Sigmoid colon (tissue), 7 donors: Measurements from ENCODE around the gene CYTH1. TPM values are rescaled to one million over a fixed set of nuclear protein-coding genes. Genes with fewer than 3 reads are reported as not detected.

ENCODE experiments used
- DNase-seq: peaks from one replicate; pipeline ENCODE4 v3.0.0-alpha.2; 2019
- H3K27ac ChIP-seq, 4 donors: fragments of 200-600 bp; sonication (generic); one replicate each; pipeline ENCODE4 v1.5.1; 2016 to 2019; ENCODE audit warnings: mild to moderate bottlenecking in 1 of 4
- H3K27me3 ChIP-seq, 3 donors: fragments of 200-600 bp; sonication (generic); one replicate each; pipeline ENCODE4 v1.5.1; 2019; ENCODE audit warnings: mild to moderate bottlenecking in 1 of 3
- H3K36me3 ChIP-seq, 4 donors: fragments of 200-600 bp; sonication (generic); one replicate each; pipeline ENCODE4 v1.5.1; 2016 to 2019
- H3K4me1 ChIP-seq, 4 donors: fragments of 200-600 bp; sonication (generic); one replicate each; pipeline ENCODE4 v1.5.1; 2017 to 2019
- H3K4me3 ChIP-seq, 4 donors: fragments of 200-600 bp; sonication (generic); one replicate each; pipeline ENCODE4 v1.5.1; 2017 to 2019; ENCODE audit warnings: mild to moderate bottlenecking in 2 of 4, moderate library complexity in 1 of 4
- H3K9me3 ChIP-seq, 4 donors: fragments of 200-600 bp in 3 of 4; sonication (generic) in 3 of 4; one replicate each; pipeline versions ENCODE4 v1.5.1 to v1.6.1; 2013 to 2019
- EP300 ChIP-seq, 4 donors: sonication (generic); formaldehyde crosslinking; IDR thresholded peaks; one replicate each; pipeline ENCODE4 v1.6.1; 2017; ENCODE audit warnings: antibody characterized with exemption in 4 of 4
- POLR2A ChIP-seq, 2 donors: fragments of 450-650 bp; IDR thresholded peaks; one replicate each; pipeline ENCODE4 v1.6.1; 2016; ENCODE audit warnings: antibody characterized with exemption in 2 of 2, mild to moderate bottlenecking in 2 of 2, moderate library complexity in 2 of 2
- POLR2AphosphoS5 ChIP-seq, 4 donors: sonication (generic); formaldehyde crosslinking; IDR thresholded peaks; one replicate each; pipeline ENCODE4 v1.6.1; 2017; ENCODE audit warnings: antibody characterized with exemption in 4 of 4
- WGBS, 2 donors: extraction: QIAGEN DNeasy Blood & Tissue Kit; methylation state at CpG; one replicate each; pipeline ENCODE4 v1.1.7; 2013; 5-methylcytosine and 5-hydroxymethylcytosine counted together
- intact Hi-C: fragments of 100-400 bp; cut with DNase I; formaldehyde crosslinking; loops from one replicate; pipeline ENCODE4 v1.15.1; 2023
- polyA plus RNA-seq, 3 donors: library from polyadenylated mRNA; stranded (reverse); fragments of 200-250 nt; gene quantifications; one replicate each; pipeline ENCODE4 v1.2.3, GENCODE V29; 2013
- small RNA-seq, 3 donors: library from RNA; depleted of rRNA; stranded (forward); fragments of <200 nt; gene quantifications; one replicate each; pipeline ENCODE3, GENCODE V24; 2016
- total RNA-seq, 4 donors: library from RNA; depleted of rRNA; stranded (reverse); fragments of >200 nt; gene quantifications; one replicate each; pipeline ENCODE4 v1.1.0, GENCODE V29; 2016
- TF ChIP-seq, protein P1 (sequence below), 4 experiments: fragments of 450-650 bp in 3 of 4; fragments of 200-600 bp in 1 of 4; IDR thresholded peaks; one replicate each; pipeline ENCODE4 v1.5.1; 2016 to 2019; ENCODE audit warnings: antibody characterized with exemption in 4 of 4, mild to moderate bottlenecking in 3 of 4, moderate library complexity in 2 of 4
- donor health status: healthy with polysubstance abuse.
- donor health status: Bipolar disorder and iron deficiency.
- donor health status: healthy.

The CYTH1 gene
- total and polyA plus RNA-seq, 7 donors, result 26.7 to 83.8 (median 38.5) TPM

DNA sequence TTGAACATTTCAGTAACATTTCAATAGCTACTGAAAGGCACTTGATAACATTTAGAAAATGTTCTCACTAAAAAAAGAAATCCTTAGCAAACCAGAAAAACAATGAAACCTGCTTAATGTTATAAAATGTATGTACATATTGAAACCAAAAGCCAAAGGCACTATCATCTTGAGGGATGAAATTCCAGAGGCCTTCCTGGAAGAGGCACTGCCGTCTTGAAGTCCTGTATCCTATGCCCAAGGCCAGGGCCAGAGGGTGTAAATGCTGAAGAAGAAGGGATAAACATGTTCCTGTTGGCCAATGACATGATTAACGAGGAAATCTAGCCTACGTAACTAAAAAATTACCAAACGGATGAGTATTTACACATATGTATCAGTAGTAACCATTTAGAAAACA lies 147.9 kb downstream of the CYTH1 start:
- Histone ChIP-seq H3K27me3 (no peaks in the 10 kb centered on the region), H3K36me3 (no peaks in the 10 kb centered on the region), H3K9me3 (no peaks in the 10 kb centered on the region), H3K4me3 (no peak overlapping the region), H3K27ac (no peak overlapping the region), H3K4me1 (no peaks in the 10 kb centered on the region)
- DNase-seq, result no peak
- no peak for TF ChIP-seq POLR2AphosphoS5 (IDR thresholded peaks at IDR 0.05)
- TF ChIP-seq, protein P1, sequence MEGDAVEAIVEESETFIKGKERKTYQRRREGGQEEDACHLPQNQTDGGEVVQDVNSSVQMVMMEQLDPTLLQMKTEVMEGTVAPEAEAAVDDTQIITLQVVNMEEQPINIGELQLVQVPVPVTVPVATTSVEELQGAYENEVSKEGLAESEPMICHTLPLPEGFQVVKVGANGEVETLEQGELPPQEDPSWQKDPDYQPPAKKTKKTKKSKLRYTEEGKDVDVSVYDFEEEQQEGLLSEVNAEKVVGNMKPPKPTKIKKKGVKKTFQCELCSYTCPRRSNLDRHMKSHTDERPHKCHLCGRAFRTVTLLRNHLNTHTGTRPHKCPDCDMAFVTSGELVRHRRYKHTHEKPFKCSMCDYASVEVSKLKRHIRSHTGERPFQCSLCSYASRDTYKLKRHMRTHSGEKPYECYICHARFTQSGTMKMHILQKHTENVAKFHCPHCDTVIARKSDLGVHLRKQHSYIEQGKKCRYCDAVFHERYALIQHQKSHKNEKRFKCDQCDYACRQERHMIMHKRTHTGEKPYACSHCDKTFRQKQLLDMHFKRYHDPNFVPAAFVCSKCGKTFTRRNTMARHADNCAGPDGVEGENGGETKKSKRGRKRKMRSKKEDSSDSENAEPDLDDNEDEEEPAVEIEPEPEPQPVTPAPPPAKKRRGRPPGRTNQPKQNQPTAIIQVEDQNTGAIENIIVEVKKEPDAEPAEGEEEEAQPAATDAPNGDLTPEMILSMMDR (IDR thresholded peaks at IDR 0.05), result no peak
- TF ChIP-seq POLR2A (IDR thresholded peaks at IDR 0.05), result no peak
- no peak for TF ChIP-seq EP300 (IDR thresholded peaks at IDR 0.05)
- intact Hi-C loops, result no loop called here
- 79 to 89% methylated on average over 4 of the region's 4 CpGs for WGBS, 2 donors

DNA sequence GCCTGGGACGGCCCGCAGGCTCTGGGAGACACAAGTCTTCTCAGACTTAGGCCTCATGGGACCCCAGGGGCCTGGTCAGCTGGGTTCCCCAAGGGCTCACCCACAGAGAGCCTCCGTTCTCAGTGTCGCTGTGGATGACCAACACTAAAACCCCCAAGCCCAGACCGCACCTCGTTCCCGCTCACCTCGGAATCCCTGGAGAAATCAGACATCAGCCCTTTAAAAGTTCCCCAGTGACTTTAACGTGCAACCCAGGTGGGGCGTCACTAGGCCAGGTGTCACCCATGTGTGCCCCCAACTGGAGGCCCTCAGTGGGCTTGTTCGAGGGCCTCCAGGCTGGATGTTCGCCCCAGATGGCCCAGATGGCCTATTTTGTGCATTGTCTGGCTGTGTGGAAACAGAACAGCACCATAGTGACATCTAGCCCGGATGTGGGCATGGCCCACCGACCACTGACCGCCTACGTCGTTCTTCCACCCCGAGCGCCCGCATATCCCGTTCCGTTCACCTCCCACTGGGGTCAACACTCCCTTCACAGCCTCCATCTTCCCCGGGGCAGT lies 152.6 kb downstream of the CYTH1 start:
- Histone ChIP-seq H3K27ac (no peak overlapping the region), H3K9me3 (no peaks in the 10 kb centered on the region), H3K36me3 (no peaks in the 10 kb centered on the region), H3K27me3 (no peaks in the 10 kb centered on the region), H3K4me3 (no peak overlapping the region), H3K4me1 (no peaks in the 10 kb centered on the region)
- intact Hi-C loops, result no loop called here
- 92 to 93% methylated on average over 23 of the region's 23 CpGs for WGBS, 2 donors
- DNase-seq, result no peak
- TF ChIP-seq POLR2A (IDR thresholded peaks at IDR 0.05) (no peak), EP300 (IDR thresholded peaks at IDR 0.05) (no peak), POLR2AphosphoS5 (IDR thresholded peaks at IDR 0.05) (no peak)
- TF ChIP-seq, protein P1 (IDR thresholded peaks at IDR 0.05), result no peak

DNA sequence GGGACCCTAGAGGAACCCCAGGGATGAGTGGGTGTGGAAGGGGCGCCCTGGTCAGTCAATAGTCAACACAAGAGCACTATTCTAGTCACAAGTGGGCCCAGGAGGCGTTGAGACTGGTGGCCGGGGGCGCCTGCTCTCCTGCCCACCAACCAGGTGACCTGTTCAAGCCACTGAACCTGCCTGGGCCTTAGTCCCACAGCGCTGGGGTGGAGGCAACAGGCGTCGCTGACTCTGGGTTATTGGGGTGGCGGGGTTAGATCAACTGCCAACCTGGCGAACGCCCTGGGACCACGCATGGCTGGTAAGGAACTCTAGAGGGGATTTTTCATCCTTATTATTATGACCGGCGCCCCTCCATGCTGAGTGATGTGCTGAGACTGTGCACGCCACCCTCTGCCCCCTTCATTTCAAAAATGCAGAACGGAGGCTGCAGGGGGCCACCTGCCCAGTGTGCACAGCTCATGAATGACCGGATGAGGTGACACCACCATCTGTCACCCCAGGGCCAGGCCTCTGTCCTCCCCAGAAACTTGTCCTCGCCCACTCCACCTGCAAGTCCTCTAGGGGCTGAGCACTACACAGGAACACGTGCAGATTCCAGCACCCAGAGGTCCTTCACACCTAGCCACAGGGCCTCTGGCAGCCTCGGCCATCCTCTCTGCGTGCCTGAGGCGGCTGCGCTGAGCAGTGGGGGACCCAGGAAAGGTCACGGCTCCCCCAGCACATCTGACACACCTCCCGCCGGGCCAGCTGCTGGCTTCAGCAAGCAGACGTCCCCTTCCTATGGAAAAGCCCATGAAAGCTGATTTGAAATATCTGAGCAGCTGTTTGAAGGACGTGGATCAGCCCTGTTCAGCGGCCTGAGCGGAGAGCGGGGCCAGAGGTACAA lies 153.3 kb downstream of the CYTH1 start:
- intact Hi-C loops, result no loop called here
- DNase-seq, result no peak
- Histone ChIP-seq H3K27ac (no peak overlapping the region), H3K36me3 (no peaks in the 10 kb centered on the region), H3K4me3 (no peak overlapping the region), H3K27me3 (no peaks in the 10 kb centered on the region), H3K4me1 (no peaks in the 10 kb centered on the region), H3K9me3 (no peaks in the 10 kb centered on the region)
- TF ChIP-seq POLR2A (IDR thresholded peaks at IDR 0.05), result no peak
- TF ChIP-seq EP300 (IDR thresholded peaks at IDR 0.05), result no peak
- WGBS, 2 donors, result 94 to 95% methylated on average over 30 of the region's 30 CpGs

DNA sequence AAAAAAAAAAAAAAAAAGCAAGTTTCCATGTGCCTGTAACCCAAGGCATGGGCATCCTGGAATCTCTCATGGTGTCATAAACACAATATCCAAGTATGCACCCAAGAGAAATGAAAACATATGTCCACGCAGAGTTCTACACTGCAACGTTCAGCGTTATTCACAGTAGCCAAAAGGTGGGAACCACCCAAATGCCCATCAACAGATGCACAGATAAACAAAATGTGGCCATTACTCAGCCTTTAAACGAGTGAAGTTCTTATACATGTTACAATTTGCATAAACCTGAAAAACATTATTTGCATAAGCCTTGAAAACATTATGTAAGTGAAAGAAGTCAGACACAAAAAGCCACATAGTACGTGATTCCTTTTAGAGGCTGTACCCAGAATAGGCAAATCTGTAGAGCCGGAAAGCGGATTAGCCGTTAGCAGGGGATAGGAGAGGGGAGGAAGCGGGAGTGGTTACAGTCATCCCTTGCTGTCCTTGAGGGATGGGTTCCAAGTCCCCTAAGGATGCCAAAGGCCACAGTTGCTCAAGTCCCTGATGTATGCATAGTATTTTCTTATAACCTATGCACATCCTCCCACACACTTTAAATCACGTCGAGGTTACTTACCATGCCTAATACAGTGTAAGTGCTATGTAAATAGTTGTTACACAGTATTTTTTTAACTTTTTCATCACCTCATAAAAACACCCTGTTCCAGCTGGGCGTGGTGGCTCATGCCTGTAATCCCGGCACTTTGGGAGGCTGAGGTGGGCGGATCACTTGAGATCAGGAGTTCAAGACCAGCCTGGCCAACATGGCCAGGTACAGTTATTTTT lies 157.5 kb downstream of the CYTH1 start:
- 37 to 74% methylated on average over 14 of the region's 14 CpGs for WGBS, 2 donors
- TF ChIP-seq EP300 (IDR thresholded peaks at IDR 0.05) (no peak), POLR2A (IDR thresholded peaks at IDR 0.05) (no peak), POLR2AphosphoS5 (IDR thresholded peaks at IDR 0.05) (no peak)
- TF ChIP-seq, protein P1 (IDR thresholded peaks at IDR 0.05), result no peak
- intact Hi-C loops, result no loop called here

More for the DNA sequence above, 157.5 kb downstream of the CYTH1 start:
- Histone ChIP-seq H3K4me1 (no peaks in the 10 kb centered on the region), H3K4me3 (no peak overlapping the region), H3K36me3 (no peaks in the 10 kb centered on the region), H3K27ac (no peak overlapping the region), H3K27me3 (no peaks in the 10 kb centered on the region), H3K9me3 (no peaks in the 10 kb centered on the region)
- no peak for DNase-seq

Small RNA genes lying within 50 kb of the gene (small RNA-seq; reads per million reads assigned to genes)
- gene RNU6-638P, result 0 reads per million in 3 donors

Other genes with a start within 250 kb of the CYTH1 start
- under 1 TPM in 3 of 4 donors, not detected in 1; 0.16 to 0.68 (median 0.36) TPM for gene DNAH17, start 204.9 kb downstream of the CYTH1 start, total RNA-seq
- under 1 TPM in 1 of 3 donors, not detected in 2; 0.07 TPM for gene DNAH17, start 204.9 kb downstream of the CYTH1 start, polyA plus RNA-seq
- gene USP36, start 58.5 kb upstream of the CYTH1 start, total RNA-seq, result 10 to 100 TPM; 18.5 to 49.3 (median 35.9) TPM
- gene USP36, start 58.5 kb upstream of the CYTH1 start, polyA plus RNA-seq, result 10 to 100 TPM in 2 of 3 donors, 1 to 10 TPM in 1; 6.7 to 28.6 (median 13.8) TPM
- 10 to 100 TPM in 1 of 4 donors, 1 to 10 TPM in 3; 1.3 to 13.8 (median 2.3) TPM for gene CEP295NL, start 120.9 kb upstream of the CYTH1 start, total RNA-seq
- gene CEP295NL, start 120.9 kb upstream of the CYTH1 start, polyA plus RNA-seq, result under 1 TPM in 1 of 3 donors, not detected in 2; 0.89 TPM
- gene TIMP2, start 143.1 kb upstream of the CYTH1 start, total RNA-seq, result 100 to 1,000 TPM; 142 to 227 (median 151) TPM
- gene TIMP2, start 143.1 kb upstream of the CYTH1 start, polyA plus RNA-seq, result 10 to 100 TPM; 16.4 to 58.8 (median 47.4) TPM
- gene LGALS3BP, start 197.7 kb upstream of the CYTH1 start, total RNA-seq, result 100 to 1,000 TPM; 134 to 277 (median 186) TPM
- 100 to 1,000 TPM in 2 of 3 donors, 10 to 100 TPM in 1; 92.5 to 415 (median 138) TPM for gene LGALS3BP, start 197.7 kb upstream of the CYTH1 start, polyA plus RNA-seq
- gene CANT1, start 227.5 kb upstream of the CYTH1 start, total RNA-seq, result 10 to 100 TPM; 11.1 to 19.1 (median 13.4) TPM
- gene CANT1, start 227.5 kb upstream of the CYTH1 start, polyA plus RNA-seq, result 100 to 1,000 TPM in 1 of 3 donors, 10 to 100 TPM in 2; 51.1 to 132 (median 60.3) TPM
- 10 to 100 TPM; 14.8 to 31.4 (median 26.2) TPM for gene C1QTNF1, start 241.9 kb upstream of the CYTH1 start, total RNA-seq
- 10 to 100 TPM in 1 of 3 donors, 1 to 10 TPM in 2; 1.4 to 34.6 (median 4.8) TPM for gene C1QTNF1, start 241.9 kb upstream of the CYTH1 start, polyA plus RNA-seq